GM19397 (cell line): ENCODE measurements around the gene GIPC1.
"Not testable (repeated sequence)": the region's sequence is repeated elsewhere in the genome, so short reads cannot be mapped to it uniquely, and the experiment has no call there.

Source experiments
- ATAC-seq: cut with Tn5 transposase; IDR thresholded peaks from one replicate; pipeline ENCODE4 v1.9.1; 2021; ENCODE audit warnings: mild to moderate bottlenecking, moderate library complexity; ENCODE audit not compliant: unreplicated experiment

The GIPC1 gene

GRCh38 chr19:14496029-14496833 lies at the start of gene GIPC1:
TSS of gene GIPC1 (minus strand) at chr19:14496127. CDS start at chr19:14482976, 13,151 bp downstream.
- peak; percentile 87 for ATAC-seq

- no peak for ATAC-seq
Measured at GRCh38 chr19:14545716-14546082, 49.8 kb upstream of the GIPC1 start.

- ATAC-seq: no peak
Measured at GRCh38 chr19:14544977-14545715, 49.2 kb upstream of the GIPC1 start.

- ATAC-seq: no peak
Measured at GRCh38 chr19:14544047-14544446, 48.1 kb upstream of the GIPC1 start.

- no peak for ATAC-seq
Measured at GRCh38 chr19:14542711-14543328, 46.9 kb upstream of the GIPC1 start.

GRCh38 chr19:14541979-14542378 lies 46.1 kb upstream of the GIPC1 start:
- not testable (repeated sequence) for ATAC-seq

- no peak for ATAC-seq
Measured at GRCh38 chr19:14540741-14541525, 45.0 kb upstream of the GIPC1 start.

- no peak for ATAC-seq
Measured at GRCh38 chr19:14536926-14537692, 41.2 kb upstream of the GIPC1 start.

- no peak for ATAC-seq
Measured at GRCh38 chr19:14533450-14533849, 37.5 kb upstream of the GIPC1 start.

GRCh38 chr19:14530506-14530905 lies 34.6 kb upstream of the GIPC1 start:
- no peak for ATAC-seq

- ATAC-seq: no peak
Measured at GRCh38 chr19:14530005-14530348, 34.0 kb upstream of the GIPC1 start.

GRCh38 chr19:14529254-14530004 lies 33.5 kb upstream of the GIPC1 start, which contains the start of gene TECR:
TSS of gene TECR (plus strand) at chr19:14529594. CDS start at chr19:14529697, 103 bp downstream.
- peak; percentile 96 for ATAC-seq

- no peak for ATAC-seq
Measured at GRCh38 chr19:14528419-14529253, 32.7 kb upstream of the GIPC1 start.

- no peak for ATAC-seq
Measured at GRCh38 chr19:14526423-14526822, 30.5 kb upstream of the GIPC1 start.

- ATAC-seq: no peak
Measured at GRCh38 chr19:14525729-14526128, 29.8 kb upstream of the GIPC1 start.

- no peak for ATAC-seq
Measured at GRCh38 chr19:14520543-14520942, 24.6 kb upstream of the GIPC1 start.

- no peak for ATAC-seq
Measured at GRCh38 chr19:14519860-14520407, 24.0 kb upstream of the GIPC1 start.

- ATAC-seq: no peak
Measured at GRCh38 chr19:14519245-14519859, 23.4 kb upstream of the GIPC1 start.
